ENCODE data around the gene CX3CL1.

DNA sequence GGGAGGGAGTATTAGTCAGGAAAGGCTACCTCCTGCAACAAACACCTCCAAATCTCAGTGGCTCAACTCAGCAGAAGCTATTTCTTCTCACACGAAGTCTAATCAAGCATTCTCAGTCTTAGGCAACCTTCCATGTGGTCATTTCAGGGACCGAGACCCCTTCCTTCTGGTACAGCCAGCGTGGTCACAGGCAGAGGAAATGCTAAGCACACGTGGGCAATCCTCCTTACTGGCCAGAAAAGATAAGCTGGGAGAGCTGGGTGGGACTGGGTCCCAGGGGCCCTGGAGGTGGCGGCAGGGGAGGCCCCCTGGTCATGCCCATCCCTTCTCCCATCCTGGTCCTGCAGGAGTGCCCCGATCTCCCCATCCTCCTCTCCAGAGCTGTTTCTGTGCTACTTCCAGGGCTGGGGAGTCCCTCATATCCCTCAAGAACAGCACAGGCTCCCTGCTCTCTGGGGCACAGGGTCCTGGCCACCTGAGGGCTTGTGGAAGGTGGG is 5.7 kb upstream of the CX3CL1 start:
- TF ChIP-seq POLR2A (IDR thresholded peaks at IDR 0.05), result no peak
- TF ChIP-seq POLR2AphosphoS5 (IDR thresholded peaks at IDR 0.05), result no peak
- no peak for TF ChIP-seq CTCF (IDR thresholded peaks at IDR 0.05)
